C4-2B (cell line): ENCODE data around the gene SKIC2.
"Not testable (repeated sequence)": the region's sequence is repeated elsewhere in the genome, so short reads cannot be mapped to it uniquely, and the experiment has no call there.

Experiments used
- ZFX ChIP-seq: fragments of 450-650 bp; IDR thresholded peaks from 2 replicates; pipeline ENCODE4 v1.6.1; 2017
- TF ChIP-seq, protein P1 (sequence below): fragments of 450-650 bp; conservative IDR thresholded peaks from 2 replicates; pipeline ENCODE4 v1.5.1; 2017; ENCODE audit warnings: mild to moderate bottlenecking

DNA sequence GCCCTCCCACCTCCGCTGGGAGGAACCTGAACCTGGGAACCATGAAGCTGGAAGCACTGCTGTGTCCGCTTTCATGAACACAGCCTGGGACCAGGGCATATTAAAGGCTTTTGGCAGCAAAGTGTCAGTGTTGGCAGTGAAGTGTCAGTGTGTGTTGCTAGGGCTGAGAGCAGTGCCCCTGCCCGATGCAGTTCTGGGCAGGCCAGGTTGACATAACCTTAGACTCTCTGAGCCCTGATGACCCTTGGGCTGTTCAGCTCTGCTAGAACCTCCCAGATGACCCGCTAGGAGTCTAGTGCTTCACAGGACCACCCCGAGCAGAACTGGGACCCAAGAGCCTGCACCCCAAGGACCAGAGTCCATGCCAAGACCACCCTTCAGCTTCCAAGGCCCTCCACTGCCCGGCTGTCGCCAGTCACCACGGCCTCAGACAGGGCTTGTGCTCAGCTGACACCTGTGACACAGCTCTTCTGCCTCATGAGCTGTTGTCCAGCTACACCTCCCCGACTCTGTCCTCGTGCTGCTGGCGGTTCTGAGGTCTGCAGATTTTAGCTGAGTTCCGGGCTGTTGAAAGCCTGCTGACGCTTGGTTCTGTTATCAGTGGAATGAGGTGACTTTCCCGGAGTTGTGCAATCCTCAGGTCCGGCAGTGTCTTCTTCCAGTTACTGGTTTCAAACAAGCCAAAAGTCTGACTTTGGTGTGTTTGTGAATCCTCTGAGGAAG is 43.7 kb downstream of the SKIC2 start:
- TF ChIP-seq, protein P1, sequence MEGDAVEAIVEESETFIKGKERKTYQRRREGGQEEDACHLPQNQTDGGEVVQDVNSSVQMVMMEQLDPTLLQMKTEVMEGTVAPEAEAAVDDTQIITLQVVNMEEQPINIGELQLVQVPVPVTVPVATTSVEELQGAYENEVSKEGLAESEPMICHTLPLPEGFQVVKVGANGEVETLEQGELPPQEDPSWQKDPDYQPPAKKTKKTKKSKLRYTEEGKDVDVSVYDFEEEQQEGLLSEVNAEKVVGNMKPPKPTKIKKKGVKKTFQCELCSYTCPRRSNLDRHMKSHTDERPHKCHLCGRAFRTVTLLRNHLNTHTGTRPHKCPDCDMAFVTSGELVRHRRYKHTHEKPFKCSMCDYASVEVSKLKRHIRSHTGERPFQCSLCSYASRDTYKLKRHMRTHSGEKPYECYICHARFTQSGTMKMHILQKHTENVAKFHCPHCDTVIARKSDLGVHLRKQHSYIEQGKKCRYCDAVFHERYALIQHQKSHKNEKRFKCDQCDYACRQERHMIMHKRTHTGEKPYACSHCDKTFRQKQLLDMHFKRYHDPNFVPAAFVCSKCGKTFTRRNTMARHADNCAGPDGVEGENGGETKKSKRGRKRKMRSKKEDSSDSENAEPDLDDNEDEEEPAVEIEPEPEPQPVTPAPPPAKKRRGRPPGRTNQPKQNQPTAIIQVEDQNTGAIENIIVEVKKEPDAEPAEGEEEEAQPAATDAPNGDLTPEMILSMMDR = not testable (repeated sequence)
- not testable (repeated sequence) for TF ChIP-seq ZFX
